Aorta (tissue), 5 donors: ENCODE results near the gene CDK14. TPM values are rescaled to one million over a fixed set of nuclear protein-coding genes. Genes with fewer than 3 reads are reported as not detected.

Experiments
- ATAC-seq: fragments of 200-7000 bp; cut with Tn5 transposase; one replicate; pipeline ENCODE4 v1.9.1; 2022; ENCODE audit warnings: moderate library complexity; ENCODE audit not compliant: low FRiP score
- DNase-seq, 2 donors: peaks; one replicate each; pipeline ENCODE4 v3.0.0-alpha.2; 2020
- H3K27ac ChIP-seq, 2 donors: one replicate each; pipeline ENCODE4 v1.5.1; 2013; ENCODE audit warnings: low read length in 2 of 2, mild to moderate bottlenecking in 2 of 2, moderate library complexity in 2 of 2, control low read depth in 1 of 2, inconsistent platforms in 1 of 2, low read depth in 1 of 2
- H3K27me3 ChIP-seq, 2 donors: one replicate each; pipeline ENCODE4 v1.6.1; 2013; ENCODE audit warnings: control low read depth in 1 of 2, low read length in 1 of 2, mild to moderate bottlenecking in 1 of 2, moderate library complexity in 1 of 2; ENCODE audit not compliant: insufficient read depth in 2 of 2, control insufficient read depth in 1 of 2
- H3K36me3 ChIP-seq, 2 donors: one replicate each; pipeline ENCODE4 v1.6.1; 2013; ENCODE audit warnings: control low read depth in 1 of 2, low read length in 1 of 2, mild to moderate bottlenecking in 1 of 2; ENCODE audit not compliant: insufficient read depth in 2 of 2, control insufficient read depth in 1 of 2
- H3K4me1 ChIP-seq, 2 donors: one replicate each; pipeline ENCODE4 v1.6.1; 2013; ENCODE audit warnings: low read length in 2 of 2, control low read depth in 1 of 2, mild to moderate bottlenecking in 1 of 2, moderate library complexity in 1 of 2; ENCODE audit not compliant: insufficient read depth in 2 of 2, control insufficient read depth in 1 of 2
- H3K4me3 ChIP-seq, 2 donors: one replicate each; pipeline ENCODE4 v1.5.1; 2013; ENCODE audit warnings: low read length in 2 of 2, control low read depth in 1 of 2, mild to moderate bottlenecking in 1 of 2
- H3K9me3 ChIP-seq: one replicate; pipeline ENCODE4 v1.6.1; 2013; ENCODE audit warnings: mild to moderate bottlenecking, low read length; ENCODE audit not compliant: control insufficient read depth
- WGBS, 2 donors: extraction: QIAGEN DNeasy Blood & Tissue Kit; methylation state at CpG; one replicate each; pipeline ENCODE4 v1.1.7; 2013; 5-methylcytosine and 5-hydroxymethylcytosine counted together
- intact Hi-C, 2 donors: fragments of 100-400 bp; cut with DNase I; formaldehyde crosslinking; loops; one replicate each; pipeline versions ENCODE4 v1.14.2 to v1.15.0; 2022
- polyA plus RNA-seq, 2 donors: library from polyadenylated mRNA; stranded (reverse); fragments of 200-250 nt; gene quantifications; one replicate each; pipeline ENCODE4 v1.2.3, GENCODE V29; 2013
- total RNA-seq, 2 donors: library from RNA; stranded (reverse); fragmentation: NEBNext Ultra II Directional; extraction: Animal tissue kit (Norgen Biotek cat#: 25700); gene quantifications; one replicate each; pipeline ENCODE4 v1.2.1, GENCODE V29; 2021
- donor health status: healthy with polysubstance abuse.
- donor health status: Bipolar disorder and iron deficiency.
- donor health status: DM: no; HTN: no; CAD: no.
- donor health status: DM: no; HTN: no; CAD: no.
- donor health status: DM: yes; HTN: yes; CAD: no.

Gene CDK14
- total and polyA plus RNA-seq, 4 donors: 4.6 to 72.4 (median 29.5) TPM

GRCh38 chr7:90834771-90835170 is 238.7 kb downstream of the CDK14 start:
- no peaks in the 10 kb centered on the region for H3K36me3 ChIP-seq
- DNase-seq: no peak
- no peak overlapping the region for H3K27ac ChIP-seq

GRCh38 chr7:90835861-90836260 is 239.7 kb downstream of the CDK14 start:
- no peaks in the 10 kb centered on the region for H3K9me3 ChIP-seq
- H3K36me3 ChIP-seq: no peaks in the 10 kb centered on the region
- intact Hi-C loops: no loop called here
- no peak overlapping the region for H3K27ac ChIP-seq
- no peaks in the 10 kb centered on the region for H3K27me3 ChIP-seq
- no peak for ATAC-seq
- no peak overlapping the region for H3K4me3 ChIP-seq
- DNase-seq: no peak
- H3K4me1 ChIP-seq: peaks cover 0 to 2% of the 10 kb centered on the region in 2 donors
- WGBS, 2 donors: 89 to 97% methylated on average over 1 of the region's 1 CpG

More at GRCh38 chr7:90834771-90835170, 238.7 kb downstream of the CDK14 start:
- intact Hi-C loops: no loop called here
- ATAC-seq: no peak
- 95% methylated on average over 2 of the region's 2 CpGs for WGBS, 2 donors
- Histone ChIP-seq H3K9me3 (no peaks in the 10 kb centered on the region), H3K4me1 (no peaks in the 10 kb centered on the region), H3K4me3 (no peak overlapping the region), H3K27me3 (no peaks in the 10 kb centered on the region)

GRCh38 chr7:90836937-90837336 is 240.8 kb downstream of the CDK14 start:
- H3K27ac ChIP-seq: no peak overlapping the region
- 73% methylated on average over 2 of the region's 2 CpGs for WGBS, 2 donors
- intact Hi-C loops: no loop called here
- DNase-seq: no peak
- no peak for ATAC-seq
- H3K36me3 ChIP-seq: no peaks in the 10 kb centered on the region
- no peak overlapping the region for H3K4me3 ChIP-seq
- peaks cover 0 to 2% of the 10 kb centered on the region in 2 donors for H3K4me1 ChIP-seq
- no peaks in the 10 kb centered on the region for H3K9me3 ChIP-seq
- no peaks in the 10 kb centered on the region for H3K27me3 ChIP-seq

- Histone ChIP-seq H3K36me3 (no peaks in the 10 kb centered on the region), H3K27ac (no peak overlapping the region), H3K4me3 (no peak overlapping the region), H3K27me3 (no peaks in the 10 kb centered on the region), H3K9me3 (no peaks in the 10 kb centered on the region), H3K4me1 (peaks cover 0 to 2% of the 10 kb centered on the region in 2 donors)
- DNase-seq (no peak), ATAC-seq (no peak)
- 47 to 63% methylated on average over 8 of the region's 8 CpGs for WGBS, 2 donors
- intact Hi-C loops: no loop called here
These were observed 242.7 kb downstream of the CDK14 start for GRCh38 chr7:90838799-90839198.

- 97% methylated on average over 1 of the region's 1 CpG for WGBS, 2 donors
- Histone ChIP-seq H3K4me3 (no peak overlapping the region), H3K9me3 (no peaks in the 10 kb centered on the region), H3K4me1 (peaks cover 0 to 2% of the 10 kb centered on the region in 2 donors), H3K27ac (no peak overlapping the region), H3K27me3 (no peaks in the 10 kb centered on the region), H3K36me3 (no peaks in the 10 kb centered on the region)
- DNase-seq (no peak), ATAC-seq (no peak)
- intact Hi-C loops: no loop called here
These were observed 243.2 kb downstream of the CDK14 start for GRCh38 chr7:90839316-90839715.

- no peak overlapping the region for H3K27ac ChIP-seq
- DNase-seq: no peak
- no peaks in the 10 kb centered on the region for H3K27me3 ChIP-seq
- H3K4me3 ChIP-seq: no peak overlapping the region
- WGBS, 2 donors: 65 to 76% methylated on average over 3 of the region's 3 CpGs
- no peak for ATAC-seq
- no peaks in the 10 kb centered on the region for H3K9me3 ChIP-seq
- peaks cover 0 to 2% of the 10 kb centered on the region in 2 donors for H3K4me1 ChIP-seq
- intact Hi-C loops: no loop called here
- H3K36me3 ChIP-seq: no peaks in the 10 kb centered on the region
These were observed 243.7 kb downstream of the CDK14 start for GRCh38 chr7:90839727-90840291.

- no peak for ATAC-seq
- no peak overlapping the region for H3K4me3 ChIP-seq
- intact Hi-C loops: no loop called here
- peaks cover 0 to 2% of the 10 kb centered on the region in 2 donors for H3K4me1 ChIP-seq
- WGBS, 2 donors: 53 to 62% methylated on average over 4 of the region's 4 CpGs
- H3K36me3 ChIP-seq: no peaks in the 10 kb centered on the region
- H3K27ac ChIP-seq: no peak overlapping the region
- H3K9me3 ChIP-seq: no peaks in the 10 kb centered on the region
- H3K27me3 ChIP-seq: no peaks in the 10 kb centered on the region
- DNase-seq: no peak
These were observed 245.8 kb downstream of the CDK14 start for GRCh38 chr7:90841759-90842429.

GRCh38 chr7:90842430-90842788 is 246.3 kb downstream of the CDK14 start:
- intact Hi-C loops: no loop called here
- Histone ChIP-seq H3K36me3 (no peaks in the 10 kb centered on the region), H3K27me3 (no peaks in the 10 kb centered on the region), H3K4me1 (peaks cover 0 to 2% of the 10 kb centered on the region in 2 donors), H3K9me3 (no peaks in the 10 kb centered on the region), H3K4me3 (no peak overlapping the region), H3K27ac (no peak overlapping the region)
- WGBS, 2 donors: 70 to 71% methylated on average over 4 of the region's 4 CpGs
- no peak for DNase-seq
- ATAC-seq: no peak

GRCh38 chr7:90843472-90843871 is 247.4 kb downstream of the CDK14 start:
- no peak for ATAC-seq
- H3K27ac ChIP-seq: no peak overlapping the region
- DNase-seq: no peak
- H3K9me3 ChIP-seq: no peaks in the 10 kb centered on the region
- peaks cover 0 to 2% of the 10 kb centered on the region in 2 donors for H3K4me1 ChIP-seq
- no peaks in the 10 kb centered on the region for H3K36me3 ChIP-seq
- no peak overlapping the region for H3K4me3 ChIP-seq
- H3K27me3 ChIP-seq: no peaks in the 10 kb centered on the region
- intact Hi-C loops: no loop called here
